Measurements from ENCODE around the gene DCTN1.
"Not testable (repeated sequence)": the region's sequence is repeated elsewhere in the genome, so short reads cannot be mapped to it uniquely, and the experiment has no call there.

DNA sequence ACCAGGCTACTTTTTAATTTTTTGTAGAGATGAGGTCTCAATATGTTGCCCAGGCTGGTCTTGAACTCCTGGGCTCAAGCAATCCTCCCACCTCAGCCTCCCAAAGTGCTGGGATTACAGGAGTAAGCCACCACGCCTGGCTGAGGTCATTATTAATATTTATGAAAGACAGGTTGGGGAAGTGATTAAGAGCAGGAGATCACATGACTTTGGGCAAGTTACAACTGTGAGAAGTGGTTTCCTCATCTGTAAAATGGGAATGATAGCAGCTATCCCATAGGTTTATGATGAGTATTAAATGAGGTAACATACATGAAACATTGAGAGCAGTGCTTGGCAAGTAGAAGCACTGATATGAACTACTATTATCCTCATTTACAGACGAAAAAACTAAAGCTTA, 43.9 kb downstream of the DCTN1 start:
- TF ChIP-seq POLR2A (IDR thresholded peaks at IDR 0.05), result not testable (repeated sequence)
- TF ChIP-seq, protein P1, sequence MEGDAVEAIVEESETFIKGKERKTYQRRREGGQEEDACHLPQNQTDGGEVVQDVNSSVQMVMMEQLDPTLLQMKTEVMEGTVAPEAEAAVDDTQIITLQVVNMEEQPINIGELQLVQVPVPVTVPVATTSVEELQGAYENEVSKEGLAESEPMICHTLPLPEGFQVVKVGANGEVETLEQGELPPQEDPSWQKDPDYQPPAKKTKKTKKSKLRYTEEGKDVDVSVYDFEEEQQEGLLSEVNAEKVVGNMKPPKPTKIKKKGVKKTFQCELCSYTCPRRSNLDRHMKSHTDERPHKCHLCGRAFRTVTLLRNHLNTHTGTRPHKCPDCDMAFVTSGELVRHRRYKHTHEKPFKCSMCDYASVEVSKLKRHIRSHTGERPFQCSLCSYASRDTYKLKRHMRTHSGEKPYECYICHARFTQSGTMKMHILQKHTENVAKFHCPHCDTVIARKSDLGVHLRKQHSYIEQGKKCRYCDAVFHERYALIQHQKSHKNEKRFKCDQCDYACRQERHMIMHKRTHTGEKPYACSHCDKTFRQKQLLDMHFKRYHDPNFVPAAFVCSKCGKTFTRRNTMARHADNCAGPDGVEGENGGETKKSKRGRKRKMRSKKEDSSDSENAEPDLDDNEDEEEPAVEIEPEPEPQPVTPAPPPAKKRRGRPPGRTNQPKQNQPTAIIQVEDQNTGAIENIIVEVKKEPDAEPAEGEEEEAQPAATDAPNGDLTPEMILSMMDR (IDR thresholded peaks at IDR 0.05), result not testable (repeated sequence)

Measured in Peyer's patch (tissue), 4 donors.